GM19438 (cell line): ENCODE results near the gene TMC6.
"Not testable (repeated sequence)": the region's sequence is repeated elsewhere in the genome, so short reads cannot be mapped to it uniquely, and the experiment has no call there.

Experiments used
- ATAC-seq: cut with Tn5 transposase; IDR thresholded peaks from one replicate; pipeline ENCODE4 v1.9.1; 2021; ENCODE audit warnings: low read depth; ENCODE audit not compliant: unreplicated experiment

TMC6 gene

GRCh38 chr17:78128551-78129350 lies at the start of gene TMC6:
Gene TMC6 (minus strand): TSS chr17:78128755. CDS start chr17:78126832, 1,923 bp downstream.
- ATAC-seq, result no peak

- ATAC-seq, result no peak
Observed at GRCh38 chr17:78176548-78177025, 48.0 kb upstream of the TMC6 start.

- no peak for ATAC-seq
Observed at GRCh38 chr17:78175643-78175981, 47.1 kb upstream of the TMC6 start.

- ATAC-seq, result no peak
Observed at GRCh38 chr17:78174870-78175642, 46.5 kb upstream of the TMC6 start.

- ATAC-seq, result no peak
Observed at GRCh38 chr17:78174346-78174869, 45.9 kb upstream of the TMC6 start.

- peak; percentile 37 for ATAC-seq
Observed at GRCh38 chr17:78173097-78173715, 44.7 kb upstream of the TMC6 start.

- no peak for ATAC-seq
Observed at GRCh38 chr17:78172249-78173051, 43.9 kb upstream of the TMC6 start.

GRCh38 chr17:78171591-78172248 lies 43.2 kb upstream of the TMC6 start:
- ATAC-seq, result not testable (repeated sequence)

- ATAC-seq, result no peak
Observed at GRCh38 chr17:78170692-78171590, 42.4 kb upstream of the TMC6 start.

- ATAC-seq, result no peak
Observed at GRCh38 chr17:78168903-78169793, 40.6 kb upstream of the TMC6 start.

GRCh38 chr17:78168242-78168902 lies 39.8 kb upstream of the TMC6 start, which contains the start of gene SYNGR2:
Gene SYNGR2 (plus strand): TSS chr17:78168581. CDS start chr17:78168617, 36 bp downstream.
- peak; percentile 50 for ATAC-seq

GRCh38 chr17:78166416-78166815 lies 37.9 kb upstream of the TMC6 start:
- ATAC-seq, result no peak

GRCh38 chr17:78164748-78165607 lies 36.4 kb upstream of the TMC6 start:
- no peak for ATAC-seq

- no peak for ATAC-seq
Observed at GRCh38 chr17:78163881-78164747, 35.6 kb upstream of the TMC6 start.

- peak; percentile 25 for ATAC-seq
Observed at GRCh38 chr17:78159575-78160158, 31.1 kb upstream of the TMC6 start.
